ENCODE measurements around the gene HTRA1.

- TF ChIP-seq CTCF (IDR thresholded peaks at IDR 0.05) (no peak), POLR2A (IDR thresholded peaks at IDR 0.05) (no peak)
Observed at GRCh38 chr10:122499012-122499411, 37.7 kb downstream of the HTRA1 start.
